Measurements from ENCODE around the gene PIK3C2G.

Gene PIK3C2G

DNA sequence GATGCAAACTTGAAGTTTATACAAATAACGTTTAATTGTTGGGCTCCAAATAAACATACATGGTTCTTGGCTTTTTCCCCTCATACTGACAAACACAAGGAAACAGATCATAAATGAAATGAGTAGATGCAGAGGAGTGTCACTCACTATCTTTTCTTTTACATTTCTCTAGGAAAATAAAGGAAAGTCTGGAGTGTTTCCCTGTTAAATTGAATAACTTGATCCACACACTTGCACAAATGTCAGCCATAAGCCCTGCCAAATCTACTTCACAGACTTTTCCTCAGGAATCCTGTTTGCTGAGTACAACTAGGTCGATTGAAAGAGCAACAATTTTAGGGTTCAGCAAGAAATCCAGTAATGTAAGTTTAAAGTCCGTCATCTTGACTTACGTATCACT lies 301.2 kb downstream of the PIK3C2G start:
- DNase-seq (ENCODE audit: low read depth in 1 of 2, low spot score in 1 of 2), result no peak
- H3K27me3 ChIP-seq (ENCODE audit: insufficient read depth, poor library complexity, severe bottlenecking), result no peaks in the 10 kb centered on the region
- no peak overlapping the region for H3K4me3 ChIP-seq (replicated peaks; ENCODE audit: insufficient read depth, low read length)
- H3K27ac ChIP-seq (replicated peaks), result no peak overlapping the region
- TF ChIP-seq POLR2AphosphoS5 (IDR thresholded peaks at IDR 0.05; ENCODE audit: low read depth) (no peak), SPI1 (IDR thresholded peaks at IDR 0.05; ENCODE audit: borderline replicate concordance, low read depth) (no peak), GABPA (IDR thresholded peaks at IDR 0.05; ENCODE audit: low read depth) (no peak)
- TF ChIP-seq, protein P1, sequence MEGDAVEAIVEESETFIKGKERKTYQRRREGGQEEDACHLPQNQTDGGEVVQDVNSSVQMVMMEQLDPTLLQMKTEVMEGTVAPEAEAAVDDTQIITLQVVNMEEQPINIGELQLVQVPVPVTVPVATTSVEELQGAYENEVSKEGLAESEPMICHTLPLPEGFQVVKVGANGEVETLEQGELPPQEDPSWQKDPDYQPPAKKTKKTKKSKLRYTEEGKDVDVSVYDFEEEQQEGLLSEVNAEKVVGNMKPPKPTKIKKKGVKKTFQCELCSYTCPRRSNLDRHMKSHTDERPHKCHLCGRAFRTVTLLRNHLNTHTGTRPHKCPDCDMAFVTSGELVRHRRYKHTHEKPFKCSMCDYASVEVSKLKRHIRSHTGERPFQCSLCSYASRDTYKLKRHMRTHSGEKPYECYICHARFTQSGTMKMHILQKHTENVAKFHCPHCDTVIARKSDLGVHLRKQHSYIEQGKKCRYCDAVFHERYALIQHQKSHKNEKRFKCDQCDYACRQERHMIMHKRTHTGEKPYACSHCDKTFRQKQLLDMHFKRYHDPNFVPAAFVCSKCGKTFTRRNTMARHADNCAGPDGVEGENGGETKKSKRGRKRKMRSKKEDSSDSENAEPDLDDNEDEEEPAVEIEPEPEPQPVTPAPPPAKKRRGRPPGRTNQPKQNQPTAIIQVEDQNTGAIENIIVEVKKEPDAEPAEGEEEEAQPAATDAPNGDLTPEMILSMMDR (IDR thresholded peaks at IDR 0.05; ENCODE audit: insufficient read depth, low read length), result no peak
- TF ChIP-seq, protein P2, sequence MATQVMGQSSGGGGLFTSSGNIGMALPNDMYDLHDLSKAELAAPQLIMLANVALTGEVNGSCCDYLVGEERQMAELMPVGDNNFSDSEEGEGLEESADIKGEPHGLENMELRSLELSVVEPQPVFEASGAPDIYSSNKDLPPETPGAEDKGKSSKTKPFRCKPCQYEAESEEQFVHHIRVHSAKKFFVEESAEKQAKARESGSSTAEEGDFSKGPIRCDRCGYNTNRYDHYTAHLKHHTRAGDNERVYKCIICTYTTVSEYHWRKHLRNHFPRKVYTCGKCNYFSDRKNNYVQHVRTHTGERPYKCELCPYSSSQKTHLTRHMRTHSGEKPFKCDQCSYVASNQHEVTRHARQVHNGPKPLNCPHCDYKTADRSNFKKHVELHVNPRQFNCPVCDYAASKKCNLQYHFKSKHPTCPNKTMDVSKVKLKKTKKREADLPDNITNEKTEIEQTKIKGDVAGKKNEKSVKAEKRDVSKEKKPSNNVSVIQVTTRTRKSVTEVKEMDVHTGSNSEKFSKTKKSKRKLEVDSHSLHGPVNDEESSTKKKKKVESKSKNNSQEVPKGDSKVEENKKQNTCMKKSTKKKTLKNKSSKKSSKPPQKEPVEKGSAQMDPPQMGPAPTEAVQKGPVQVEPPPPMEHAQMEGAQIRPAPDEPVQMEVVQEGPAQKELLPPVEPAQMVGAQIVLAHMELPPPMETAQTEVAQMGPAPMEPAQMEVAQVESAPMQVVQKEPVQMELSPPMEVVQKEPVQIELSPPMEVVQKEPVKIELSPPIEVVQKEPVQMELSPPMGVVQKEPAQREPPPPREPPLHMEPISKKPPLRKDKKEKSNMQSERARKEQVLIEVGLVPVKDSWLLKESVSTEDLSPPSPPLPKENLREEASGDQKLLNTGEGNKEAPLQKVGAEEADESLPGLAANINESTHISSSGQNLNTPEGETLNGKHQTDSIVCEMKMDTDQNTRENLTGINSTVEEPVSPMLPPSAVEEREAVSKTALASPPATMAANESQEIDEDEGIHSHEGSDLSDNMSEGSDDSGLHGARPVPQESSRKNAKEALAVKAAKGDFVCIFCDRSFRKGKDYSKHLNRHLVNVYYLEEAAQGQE (IDR thresholded peaks at IDR 0.05; ENCODE audit: insufficient replicate concordance, low read depth), result no peak

DNA sequence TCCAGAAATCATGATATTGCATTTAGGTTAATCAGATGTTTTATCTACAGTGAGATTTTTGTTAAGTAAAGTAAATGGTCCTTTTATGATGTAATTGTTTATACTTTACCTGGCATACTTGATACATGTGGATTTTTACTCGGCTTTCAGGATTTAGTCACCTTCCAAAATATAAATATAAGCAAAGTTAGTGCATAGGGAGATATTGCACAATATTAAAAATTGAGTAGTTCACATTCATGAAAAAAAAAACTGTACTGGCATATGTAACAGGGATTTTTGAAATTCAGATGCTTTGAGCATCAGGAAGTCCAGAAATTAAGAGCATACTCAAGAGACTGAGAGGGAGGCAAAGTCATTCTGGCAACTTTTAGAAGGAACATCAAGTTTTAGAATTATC lies 303.0 kb downstream of the PIK3C2G start:
- TF ChIP-seq, protein P2 (IDR thresholded peaks at IDR 0.05; ENCODE audit: insufficient replicate concordance, low read depth), result no peak
- TF ChIP-seq POLR2AphosphoS5 (IDR thresholded peaks at IDR 0.05; ENCODE audit: low read depth) (no peak), GABPA (IDR thresholded peaks at IDR 0.05; ENCODE audit: low read depth) (no peak), SPI1 (IDR thresholded peaks at IDR 0.05; ENCODE audit: borderline replicate concordance, low read depth) (no peak)
- TF ChIP-seq, protein P1 (IDR thresholded peaks at IDR 0.05; ENCODE audit: insufficient read depth, low read length), result no peak
- DNase-seq (ENCODE audit: low read depth in 1 of 2, low spot score in 1 of 2), result no peak
- H3K27ac ChIP-seq (replicated peaks), result no peak overlapping the region

DNA sequence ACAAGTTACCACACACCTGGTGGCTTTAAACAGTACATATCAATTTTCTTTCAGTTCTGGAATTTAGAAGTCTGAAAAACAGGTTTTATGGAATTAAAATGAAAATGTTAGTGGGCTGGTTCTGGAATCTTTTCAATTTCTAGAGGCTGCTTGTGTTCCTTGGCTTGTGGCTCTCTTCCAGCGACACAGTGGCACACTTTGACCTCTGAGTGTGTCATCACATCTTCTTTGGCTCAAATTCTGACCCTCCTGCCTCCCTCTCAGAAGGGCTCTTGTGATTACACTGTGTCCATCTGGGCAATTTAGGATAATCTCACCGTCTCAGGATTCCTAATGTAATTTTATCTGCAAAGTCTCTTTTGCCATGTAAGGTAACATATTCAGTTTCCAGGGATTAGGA lies 306.5 kb downstream of the PIK3C2G start:
- H3K27me3 ChIP-seq (ENCODE audit: insufficient read depth, poor library complexity, severe bottlenecking), result no peaks in the 10 kb centered on the region
- DNase-seq (ENCODE audit: low read depth in 1 of 2, low spot score in 1 of 2), result no peak
- TF ChIP-seq GABPA (IDR thresholded peaks at IDR 0.05; ENCODE audit: low read depth), result no peak
- TF ChIP-seq SPI1 (IDR thresholded peaks at IDR 0.05; ENCODE audit: borderline replicate concordance, low read depth), result no peak
- no peak for TF ChIP-seq POLR2AphosphoS5 (IDR thresholded peaks at IDR 0.05; ENCODE audit: low read depth)
- TF ChIP-seq, protein P2 (IDR thresholded peaks at IDR 0.05; ENCODE audit: insufficient replicate concordance, low read depth), result no peak
- TF ChIP-seq, protein P1 (IDR thresholded peaks at IDR 0.05; ENCODE audit: insufficient read depth, low read length), result no peak

More for the DNA sequence above, 303.0 kb downstream of the PIK3C2G start:
- Histone ChIP-seq H3K27me3 (ENCODE audit: insufficient read depth, poor library complexity, severe bottlenecking) (no peaks in the 10 kb centered on the region), H3K4me3 (replicated peaks; ENCODE audit: insufficient read depth, low read length) (no peak overlapping the region)

More for the DNA sequence above, 306.5 kb downstream of the PIK3C2G start:
- no peak overlapping the region for H3K4me3 ChIP-seq (replicated peaks; ENCODE audit: insufficient read depth, low read length)
- no peak overlapping the region for H3K27ac ChIP-seq (replicated peaks)

Data from HL-60 (cell line).